ENCODE measurements around the gene CDH6.
A peak's percentile ranks its signal among the peaks of the same experiment; 100 is the strongest.

CDH6 gene

GRCh38 chr5:31213705-31214121 is 20.2 kb downstream of the CDH6 start:
- Histone ChIP-seq H3K36me3 (replicated peaks) (peaks cover 10% of the 10 kb centered on the region), H3K4me3 (no peak overlapping the region), H3K27me3 (ENCODE audit: low read depth) (no peaks in the 10 kb centered on the region), H3K9me3 (no peaks in the 10 kb centered on the region), H3K4me1 (peaks cover 63% of the 10 kb centered on the region)
- DNase-seq (ENCODE audit: low spot score in 2 of 2), result no peak
- in situ Hi-C loops (cut with MboI; ENCODE audit: low sequenced_read_pairs), result no loop called here

DNA sequence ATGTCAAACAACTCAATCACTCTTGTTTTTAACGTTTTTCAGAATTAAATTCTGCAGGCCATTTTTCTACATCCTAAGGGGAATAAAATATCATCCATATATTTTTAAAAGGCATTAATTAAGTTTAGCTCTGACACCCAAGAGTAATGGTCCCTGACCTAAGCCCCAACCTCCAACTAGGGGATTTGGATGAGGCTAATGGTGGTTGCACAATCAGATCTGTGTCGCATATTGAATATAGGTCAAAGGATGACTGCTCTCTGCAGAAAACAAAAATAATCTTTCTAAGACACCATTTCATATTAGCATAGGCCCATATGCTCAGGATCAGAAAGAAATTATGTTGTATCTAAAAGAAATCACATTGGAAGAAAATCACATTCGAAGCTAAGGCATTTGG is 20.7 kb downstream of the CDH6 start:
- Histone ChIP-seq H3K4me3 (no peak overlapping the region), H3K27me3 (ENCODE audit: low read depth) (no peaks in the 10 kb centered on the region), H3K4me1 (peaks cover 66% of the 10 kb centered on the region), H3K9me3 (no peaks in the 10 kb centered on the region), H3K36me3 (replicated peaks) (peaks cover 10% of the 10 kb centered on the region)
- DNase-seq (ENCODE audit: low spot score in 2 of 2), result no peak
- in situ Hi-C loops (cut with MboI; ENCODE audit: low sequenced_read_pairs), result no loop called here

- no peak overlapping the region for H3K4me3 ChIP-seq
- H3K36me3 ChIP-seq (replicated peaks), result peaks cover 16% of the 10 kb centered on the region
- DNase-seq (ENCODE audit: low spot score in 2 of 2), result no peak
- in situ Hi-C loops (cut with MboI; ENCODE audit: low sequenced_read_pairs), result no loop called here
- H3K9me3 ChIP-seq, result no peaks in the 10 kb centered on the region
- H3K27me3 ChIP-seq (ENCODE audit: low read depth), result no peaks in the 10 kb centered on the region
- H3K4me1 ChIP-seq, result peaks cover 70% of the 10 kb centered on the region
Measured at GRCh38 chr5:31215236-31215635, 21.8 kb downstream of the CDH6 start.

DNA sequence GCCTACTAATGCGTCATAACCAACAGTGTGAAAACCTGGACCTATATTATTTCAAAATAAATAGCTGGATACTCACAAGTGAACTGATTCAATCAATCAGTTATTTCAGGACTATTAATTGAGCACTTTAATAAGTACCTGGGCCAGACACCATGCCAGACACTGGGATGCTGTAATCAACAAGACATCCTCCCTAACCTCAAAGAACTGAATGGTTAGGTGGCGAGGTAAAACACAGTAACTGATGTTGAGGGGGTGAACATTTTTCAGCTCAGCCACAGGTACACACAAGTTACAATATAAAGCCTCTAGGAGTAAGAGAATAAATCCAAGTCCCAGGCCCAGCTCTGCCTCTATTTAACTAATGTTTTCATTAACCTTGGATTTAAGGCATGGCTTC is 24.0 kb downstream of the CDH6 start:
- H3K27me3 ChIP-seq (ENCODE audit: low read depth), result no peaks in the 10 kb centered on the region
- in situ Hi-C loops (cut with MboI; ENCODE audit: low sequenced_read_pairs), result no loop called here
- peaks cover 59% of the 10 kb centered on the region for H3K4me1 ChIP-seq
- no peaks in the 10 kb centered on the region for H3K9me3 ChIP-seq
- H3K36me3 ChIP-seq (replicated peaks), result peaks cover 10% of the 10 kb centered on the region
- no peak for DNase-seq (ENCODE audit: low spot score in 2 of 2)
- H3K4me3 ChIP-seq, result no peak overlapping the region

DNA sequence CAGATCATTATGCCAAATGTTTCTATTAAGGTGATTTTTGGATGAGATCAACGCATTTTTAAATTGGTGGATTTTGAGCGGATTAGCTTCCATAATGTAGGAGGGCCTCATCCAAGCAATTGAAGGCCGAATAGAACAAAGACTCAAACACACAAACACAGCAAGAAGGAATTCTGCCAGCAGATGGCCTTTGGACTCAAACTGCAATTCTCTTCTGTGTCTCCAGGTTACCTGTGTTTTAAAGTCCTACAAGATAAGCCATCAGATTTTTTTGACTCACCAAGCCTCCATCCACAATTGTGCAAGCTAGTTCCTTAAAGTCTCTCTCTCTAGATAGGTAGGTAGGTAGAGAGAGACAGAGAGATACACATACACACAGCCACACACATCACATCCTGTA is 25.5 kb downstream of the CDH6 start:
- H3K27me3 ChIP-seq (ENCODE audit: low read depth), result no peaks in the 10 kb centered on the region
- peaks cover 14% of the 10 kb centered on the region for H3K36me3 ChIP-seq (replicated peaks)
- no peaks in the 10 kb centered on the region for H3K9me3 ChIP-seq
- no peak overlapping the region for H3K4me3 ChIP-seq
- in situ Hi-C loops (cut with MboI; ENCODE audit: low sequenced_read_pairs), result no loop called here
- peaks cover 45% of the 10 kb centered on the region for H3K4me1 ChIP-seq
- no peak for DNase-seq (ENCODE audit: low spot score in 2 of 2)

GRCh38 chr5:31221001-31221400 is 27.5 kb downstream of the CDH6 start:
- DNase-seq (ENCODE audit: low spot score in 2 of 2), result peak; percentile 64 to 80
- Histone ChIP-seq H3K9me3 (no peaks in the 10 kb centered on the region), H3K4me1 (peaks cover 34% of the 10 kb centered on the region), H3K36me3 (replicated peaks) (peaks cover 19% of the 10 kb centered on the region), H3K4me3 (no peak overlapping the region), H3K27me3 (ENCODE audit: low read depth) (no peaks in the 10 kb centered on the region)
- in situ Hi-C loops (cut with MboI; ENCODE audit: low sequenced_read_pairs), result no loop called here

GRCh38 chr5:31225118-31225517 is 31.6 kb downstream of the CDH6 start:
- DNase-seq (ENCODE audit: low spot score in 2 of 2), result no peak
- peaks cover 11% of the 10 kb centered on the region for H3K4me1 ChIP-seq
- in situ Hi-C loops (cut with MboI; ENCODE audit: low sequenced_read_pairs), result loop anchor here (25.0 kb wide), 2 partner anchors 838 to 1188 kb away; no protein-coding TSS in a partner anchor
- H3K36me3 ChIP-seq (replicated peaks), result peaks cover 21% of the 10 kb centered on the region
- no peaks in the 10 kb centered on the region for H3K9me3 ChIP-seq
- no peak overlapping the region for H3K4me3 ChIP-seq
- no peaks in the 10 kb centered on the region for H3K27me3 ChIP-seq (ENCODE audit: low read depth)

- H3K4me1 ChIP-seq, result peaks cover 11% of the 10 kb centered on the region
- no peaks in the 10 kb centered on the region for H3K27me3 ChIP-seq (ENCODE audit: low read depth)
- no peak for DNase-seq (ENCODE audit: low spot score in 2 of 2)
- peaks cover 21% of the 10 kb centered on the region for H3K36me3 ChIP-seq (replicated peaks)
- H3K4me3 ChIP-seq, result no peak overlapping the region
- in situ Hi-C loops (cut with MboI; ENCODE audit: low sequenced_read_pairs), result loop anchor here (25.0 kb wide), 2 partner anchors 838 to 1188 kb away; no protein-coding TSS in a partner anchor
- H3K9me3 ChIP-seq, result no peaks in the 10 kb centered on the region
Measured at GRCh38 chr5:31225613-31226012, 32.1 kb downstream of the CDH6 start.

GRCh38 chr5:31226651-31227050 is 33.2 kb downstream of the CDH6 start:
- in situ Hi-C loops (cut with MboI; ENCODE audit: low sequenced_read_pairs), result loop anchor here (25.0 kb wide), 2 partner anchors 839 to 1189 kb away; no protein-coding TSS in a partner anchor
- peaks cover 21% of the 10 kb centered on the region for H3K36me3 ChIP-seq (replicated peaks)
- H3K9me3 ChIP-seq, result no peaks in the 10 kb centered on the region
- DNase-seq (ENCODE audit: low spot score in 2 of 2), result no peak
- peaks cover 18% of the 10 kb centered on the region for H3K4me1 ChIP-seq
- no peak overlapping the region for H3K4me3 ChIP-seq
- H3K27me3 ChIP-seq (ENCODE audit: low read depth), result no peaks in the 10 kb centered on the region

- Histone ChIP-seq H3K4me3 (no peak overlapping the region), H3K27me3 (ENCODE audit: low read depth) (no peaks in the 10 kb centered on the region), H3K4me1 (peaks cover 29% of the 10 kb centered on the region), H3K9me3 (no peaks in the 10 kb centered on the region), H3K36me3 (replicated peaks) (peaks cover 14% of the 10 kb centered on the region)
- DNase-seq (ENCODE audit: low spot score in 2 of 2), result no peak
- in situ Hi-C loops (cut with MboI; ENCODE audit: low sequenced_read_pairs), result loop anchor here (25.0 kb wide), 2 partner anchors 842 to 1192 kb away; no protein-coding TSS in a partner anchor
Measured at GRCh38 chr5:31229266-31229665, 35.8 kb downstream of the CDH6 start.

GRCh38 chr5:31231177-31231838 is 37.8 kb downstream of the CDH6 start:
- H3K4me1 ChIP-seq, result peaks cover 32% of the 10 kb centered on the region
- no peaks in the 10 kb centered on the region for H3K27me3 ChIP-seq (ENCODE audit: low read depth)
- in situ Hi-C loops (cut with MboI; ENCODE audit: low sequenced_read_pairs), result loop anchor here (25.0 kb wide), 2 partner anchors 844 to 1194 kb away; no protein-coding TSS in a partner anchor
- no peak for DNase-seq (ENCODE audit: low spot score in 2 of 2)
- H3K4me3 ChIP-seq, result no peak overlapping the region
- H3K36me3 ChIP-seq (replicated peaks), result peaks cover 8% of the 10 kb centered on the region
- no peaks in the 10 kb centered on the region for H3K9me3 ChIP-seq

- DNase-seq (ENCODE audit: low spot score in 2 of 2), result peak; percentile 67 to 80
- H3K4me1 ChIP-seq, result peaks cover 37% of the 10 kb centered on the region
- no peaks in the 10 kb centered on the region for H3K27me3 ChIP-seq (ENCODE audit: low read depth)
- H3K9me3 ChIP-seq, result no peaks in the 10 kb centered on the region
- no peak overlapping the region for H3K4me3 ChIP-seq
- in situ Hi-C loops (cut with MboI; ENCODE audit: low sequenced_read_pairs), result loop anchor here (25.0 kb wide), 2 partner anchors 845 to 1195 kb away; no protein-coding TSS in a partner anchor
- peaks cover 6% of the 10 kb centered on the region; the same call in 1 of the 2 replicates for H3K36me3 ChIP-seq (replicated peaks)
Measured at GRCh38 chr5:31232273-31232888, 38.9 kb downstream of the CDH6 start.

DNA sequence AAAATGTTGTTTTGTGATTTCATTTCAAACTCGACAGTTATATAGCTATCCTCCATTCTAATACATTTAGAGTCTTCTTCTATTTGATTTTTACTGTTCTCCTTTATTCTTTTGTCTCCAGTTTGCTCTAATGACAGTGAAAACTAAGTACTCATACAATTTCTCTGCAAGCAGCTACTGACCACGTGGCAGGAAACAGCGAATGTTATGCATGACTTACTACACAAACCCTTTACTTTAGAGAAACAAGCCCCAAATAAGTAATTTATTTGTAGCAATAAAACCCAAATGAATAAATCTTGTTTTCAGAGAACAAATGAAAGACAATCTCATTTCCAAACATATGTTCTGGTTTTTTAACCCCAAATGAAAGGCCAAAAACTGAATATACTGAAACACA is 41.9 kb downstream of the CDH6 start:
- peaks cover 41% of the 10 kb centered on the region for H3K4me1 ChIP-seq
- peaks cover 16% of the 10 kb centered on the region for H3K36me3 ChIP-seq (replicated peaks)
- no peaks in the 10 kb centered on the region for H3K27me3 ChIP-seq (ENCODE audit: low read depth)
- DNase-seq (ENCODE audit: low spot score in 2 of 2), result no peak
- in situ Hi-C loops (cut with MboI; ENCODE audit: low sequenced_read_pairs), result loop anchor here (25.0 kb wide), 2 partner anchors 848 to 1198 kb away; no protein-coding TSS in a partner anchor
- H3K9me3 ChIP-seq, result no peaks in the 10 kb centered on the region
- no peak overlapping the region for H3K4me3 ChIP-seq

DNA sequence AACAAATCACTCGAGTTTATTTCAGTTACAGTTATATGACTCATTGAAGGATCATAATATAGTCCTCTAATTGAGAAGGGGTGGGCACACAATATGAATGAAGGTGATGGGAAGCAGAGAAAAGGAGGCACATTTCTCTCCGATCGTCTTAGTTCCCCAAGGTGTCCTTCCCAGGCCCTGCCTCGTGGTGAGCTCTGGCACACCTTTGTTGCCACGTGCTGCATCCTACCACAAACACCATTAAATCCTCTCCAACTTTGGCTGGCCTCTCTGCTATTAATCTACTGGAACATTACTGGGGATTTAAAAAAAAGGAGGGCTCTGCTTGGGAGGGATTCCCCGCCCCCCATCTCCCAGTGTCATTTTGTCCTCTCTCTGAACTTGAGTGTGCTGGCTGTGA is 42.9 kb downstream of the CDH6 start:
- Histone ChIP-seq H3K27me3 (ENCODE audit: low read depth) (no peaks in the 10 kb centered on the region), H3K9me3 (no peaks in the 10 kb centered on the region), H3K36me3 (replicated peaks) (peaks cover 21% of the 10 kb centered on the region), H3K4me1 (peaks cover 31% of the 10 kb centered on the region), H3K4me3 (no peak overlapping the region)
- DNase-seq (ENCODE audit: low spot score in 2 of 2), result no peak
- in situ Hi-C loops (cut with MboI; ENCODE audit: low sequenced_read_pairs), result loop anchor here (25.0 kb wide), 2 partner anchors 849 to 1199 kb away; no protein-coding TSS in a partner anchor
